Astrocyte (in vitro differentiated cells and primary cell): Measurements from ENCODE around the gene GHRHR.

Experiments
- CTCF ChIP-seq: IDR thresholded peaks from 2 replicates; pipeline ENCODE4 v1.5.1; 2011; ENCODE audit warnings: low read depth, mild to moderate bottlenecking, inconsistent platforms, low read length, moderate library complexity; ENCODE audit not compliant: insufficient read depth
- EZH2 ChIP-seq: IDR thresholded peaks from 2 replicates; pipeline ENCODE4 v1.6.1; 2012; ENCODE audit warnings: mild to moderate bottlenecking, low read length, inconsistent platforms; ENCODE audit not compliant: insufficient read depth

DNA sequence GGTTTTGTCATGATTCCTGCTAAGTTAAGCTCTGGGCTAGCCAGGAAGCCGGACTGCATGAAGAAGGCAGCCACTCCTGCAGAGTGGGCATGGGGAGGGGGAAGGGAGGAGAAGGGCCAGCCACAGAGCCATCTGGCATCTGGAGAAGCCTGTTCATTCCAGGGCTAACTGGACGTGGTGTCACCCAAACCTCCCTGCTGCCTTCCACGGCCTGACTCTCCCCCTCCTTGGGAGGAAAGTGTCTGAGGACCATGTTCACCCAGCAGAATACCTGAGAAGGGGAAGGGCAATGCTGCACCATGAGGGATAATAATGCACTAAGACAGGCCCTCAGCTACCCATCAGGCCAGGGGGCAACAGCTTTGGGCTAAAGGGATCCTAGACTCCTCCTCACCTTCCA is 36.7 kb upstream of the GHRHR start:
- TF ChIP-seq EZH2: no peak
- no peak for TF ChIP-seq CTCF
